ENCODE data around the gene CEND1. TPM values are rescaled to one million over a fixed set of nuclear protein-coding genes. Genes with fewer than 3 reads are reported as not detected.

Gene CEND1
- total RNA-seq, 1 experiment from 2014 or later, result 19.8 TPM

DNA sequence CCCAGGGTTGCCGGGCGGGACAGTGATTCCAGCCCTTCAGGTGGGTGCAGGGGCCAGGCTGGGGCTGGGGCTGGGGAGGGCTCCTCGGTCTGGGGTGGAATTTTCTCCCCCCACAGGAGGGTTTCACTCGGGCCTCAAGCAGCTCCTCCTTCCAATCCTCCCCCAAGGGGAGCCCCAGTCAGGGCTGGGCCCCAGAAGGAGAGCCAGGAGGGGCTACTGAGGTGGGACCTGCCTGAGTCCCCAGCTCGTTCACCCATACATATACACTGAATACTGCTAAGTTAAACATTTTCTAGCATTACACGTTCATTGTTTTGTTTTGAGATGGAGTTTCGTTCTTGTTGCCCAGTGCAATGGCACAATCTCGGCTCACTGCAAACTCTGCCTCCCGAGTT, 36.3 kb upstream of the CEND1 start:
- no peak for DNase-seq
- Histone ChIP-seq H2AFZ (ENCODE audit: low read length) (no peak overlapping the region), H3K9me2 (replicated peaks; ENCODE audit: insufficient read depth, low read length) (no peaks in the 10 kb centered on the region), H4K20me1 (ENCODE audit: insufficient read depth, low read depth, low read length) (peaks cover 32% of the 10 kb centered on the region), H3K79me2 (ENCODE audit: low read length) (peaks cover 3% of the 10 kb centered on the region; the same call in 1 of the 2 replicates), H3K27me3 (ENCODE audit: low read length) (no peaks in the 10 kb centered on the region), H3K4me3 (ENCODE audit: low read length) (no peak overlapping the region; the same call in 1 of the 2 replicates), H3K4me1 (ENCODE audit: low read length) (peaks cover 42% of the 10 kb centered on the region), H3K9ac (ENCODE audit: low read length) (no peak overlapping the region), H3K4me2 (ENCODE audit: low read depth, low read length, poor library complexity, severe bottlenecking) (peak overlapping the region; percentile 78), H3K9me3 (ENCODE audit: low read length) (no peaks in the 10 kb centered on the region), H3K36me3 (ENCODE audit: insufficient read depth, low read length) (no peaks in the 10 kb centered on the region), H3K27ac (ENCODE audit: low read length) (no peak overlapping the region)

DNA sequence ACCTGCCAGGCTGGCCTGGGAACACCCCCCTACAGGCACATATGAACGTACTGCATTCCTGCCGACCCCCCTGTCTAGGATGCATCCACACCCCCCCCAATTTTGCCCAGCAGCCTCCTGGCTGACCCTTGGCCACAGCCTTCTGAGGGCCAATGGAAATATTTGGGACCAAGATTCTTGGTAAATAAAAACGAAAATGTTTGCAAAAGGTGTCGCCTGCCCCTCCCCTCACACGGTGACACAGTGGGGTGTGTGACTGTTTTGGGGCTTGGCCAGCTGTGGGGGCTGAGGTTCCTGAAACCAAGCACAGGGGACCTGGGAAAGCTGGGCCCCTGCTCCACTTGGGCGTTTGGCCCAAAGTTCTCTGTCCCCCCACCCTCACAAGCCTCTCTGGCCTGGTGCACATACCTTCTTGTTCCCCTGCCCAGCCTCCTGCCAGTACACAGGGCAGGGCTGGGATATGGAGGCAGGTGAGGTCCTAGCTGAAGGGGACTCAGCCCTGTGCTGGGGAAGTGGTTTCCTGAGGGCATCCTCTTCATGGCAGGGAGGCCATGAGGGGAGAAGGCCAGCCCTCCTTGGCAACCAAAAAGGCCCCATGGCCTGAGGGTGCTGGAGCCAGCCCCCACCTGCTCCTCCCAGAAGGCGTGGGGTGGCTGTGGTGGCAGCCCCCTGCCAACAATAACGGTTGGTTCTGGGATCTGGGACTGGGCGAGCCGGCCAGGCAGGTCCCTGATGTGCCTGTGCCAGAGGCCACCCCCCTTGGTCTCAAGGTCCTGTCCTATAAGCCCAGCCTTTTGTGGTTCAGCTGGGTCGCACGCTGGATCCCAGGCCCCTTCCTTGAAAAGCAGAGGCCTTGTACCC, 35.7 kb upstream of the CEND1 start:
- Histone ChIP-seq H3K4me1 (ENCODE audit: low read length) (peaks cover 46% of the 10 kb centered on the region), H2AFZ (ENCODE audit: low read length) (no peak overlapping the region), H3K4me2 (ENCODE audit: low read depth, low read length, poor library complexity, severe bottlenecking) (no peak overlapping the region), H3K9me3 (ENCODE audit: low read length) (no peaks in the 10 kb centered on the region), H3K36me3 (ENCODE audit: insufficient read depth, low read length) (no peaks in the 10 kb centered on the region), H3K27me3 (ENCODE audit: low read length) (no peaks in the 10 kb centered on the region), H4K20me1 (ENCODE audit: insufficient read depth, low read depth, low read length) (peaks cover 39% of the 10 kb centered on the region), H3K27ac (ENCODE audit: low read length) (no peak overlapping the region), H3K9ac (ENCODE audit: low read length) (no peak overlapping the region), H3K4me3 (ENCODE audit: low read length) (no peak overlapping the region), H3K9me2 (replicated peaks; ENCODE audit: insufficient read depth, low read length) (no peaks in the 10 kb centered on the region), H3K79me2 (ENCODE audit: low read length) (peaks cover 9% of the 10 kb centered on the region)
- DNase-seq, result no peak

DNA sequence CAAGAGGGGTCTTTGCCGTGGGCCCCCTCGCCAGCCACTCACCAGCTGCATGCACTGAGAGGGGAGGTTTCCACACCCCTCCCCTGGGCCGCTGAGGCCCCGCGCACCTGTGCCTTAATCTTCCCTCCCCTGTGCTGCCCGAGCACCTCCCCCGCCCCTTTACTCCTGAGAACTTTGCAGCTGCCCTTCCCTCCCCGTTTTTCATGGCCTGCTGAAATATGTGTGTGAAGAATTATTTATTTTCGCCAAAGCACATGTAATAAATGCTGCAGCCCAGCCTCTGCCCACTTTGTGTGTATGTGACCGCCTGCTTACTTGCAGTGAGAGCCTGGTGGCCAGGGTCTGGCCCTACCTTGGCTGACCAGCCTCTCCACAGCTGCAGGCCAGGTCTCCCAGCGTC, 35.1 kb upstream of the CEND1 start:
- no peak overlapping the region for H3K27ac ChIP-seq (ENCODE audit: low read length)
- H3K9ac ChIP-seq (ENCODE audit: low read length), result no peak overlapping the region
- H3K9me2 ChIP-seq (replicated peaks; ENCODE audit: insufficient read depth, low read length), result no peaks in the 10 kb centered on the region
- no peaks in the 10 kb centered on the region for H3K9me3 ChIP-seq (ENCODE audit: low read length)
- H3K4me2 ChIP-seq (ENCODE audit: low read depth, low read length, poor library complexity, severe bottlenecking), result no peak overlapping the region
- peaks cover 44% of the 10 kb centered on the region for H4K20me1 ChIP-seq (ENCODE audit: insufficient read depth, low read depth, low read length)
- H2AFZ ChIP-seq (ENCODE audit: low read length), result no peak overlapping the region
- DNase-seq, result no peak
- H3K4me1 ChIP-seq (ENCODE audit: low read length), result peaks cover 46% of the 10 kb centered on the region
- H3K27me3 ChIP-seq (ENCODE audit: low read length), result no peaks in the 10 kb centered on the region
- H3K36me3 ChIP-seq (ENCODE audit: insufficient read depth, low read length), result no peaks in the 10 kb centered on the region
- peaks cover 15% of the 10 kb centered on the region for H3K79me2 ChIP-seq (ENCODE audit: low read length)
- H3K4me3 ChIP-seq (ENCODE audit: low read length), result no peak overlapping the region

DNA sequence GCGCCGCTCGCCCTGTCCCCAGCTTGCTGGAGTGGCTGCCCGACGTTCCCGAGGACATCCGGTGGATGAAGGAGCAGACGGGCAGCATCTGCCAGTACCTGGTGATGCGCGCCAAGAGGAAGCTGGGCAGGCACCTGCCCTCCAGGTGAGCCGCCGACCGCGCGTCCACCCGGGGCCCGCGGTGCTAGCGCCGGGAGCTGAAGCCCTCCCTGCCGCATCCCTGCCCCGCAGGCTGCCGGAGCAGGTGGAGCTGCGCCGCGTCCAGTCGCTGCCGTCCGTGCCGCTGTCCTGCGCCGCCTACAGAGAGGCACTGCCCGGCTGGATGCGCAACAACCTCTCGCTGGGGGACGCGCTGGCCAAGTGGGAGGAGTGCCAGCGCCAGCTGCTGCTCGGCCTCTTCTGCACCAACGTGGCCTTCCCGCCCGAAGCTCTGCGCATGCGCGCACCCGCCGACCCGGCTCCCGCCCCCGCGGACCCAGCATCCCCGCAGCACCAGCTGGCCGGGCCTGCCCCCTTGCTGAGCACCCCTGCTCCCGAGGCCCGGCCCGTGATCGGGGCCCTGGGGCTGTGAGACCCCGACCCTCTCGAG, 34.5 kb upstream of the CEND1 start:
- H3K27me3 ChIP-seq (ENCODE audit: low read length), result no peaks in the 10 kb centered on the region
- no peak overlapping the region for H2AFZ ChIP-seq (ENCODE audit: low read length)
- peaks cover 40% of the 10 kb centered on the region for H3K4me1 ChIP-seq (ENCODE audit: low read length)
- no peak overlapping the region for H3K27ac ChIP-seq (ENCODE audit: low read length)
- H3K9me3 ChIP-seq (ENCODE audit: low read length), result no peaks in the 10 kb centered on the region
- H3K36me3 ChIP-seq (ENCODE audit: insufficient read depth, low read length), result no peaks in the 10 kb centered on the region
- H3K79me2 ChIP-seq (ENCODE audit: low read length), result peaks cover 15% of the 10 kb centered on the region
- H3K4me3 ChIP-seq (ENCODE audit: low read length), result no peak overlapping the region
- no peaks in the 10 kb centered on the region for H3K9me2 ChIP-seq (replicated peaks; ENCODE audit: insufficient read depth, low read length)
- H4K20me1 ChIP-seq (ENCODE audit: insufficient read depth, low read depth, low read length), result peaks cover 42% of the 10 kb centered on the region
- no peak for DNase-seq
- H3K9ac ChIP-seq (ENCODE audit: low read length), result no peak overlapping the region
- H3K4me2 ChIP-seq (ENCODE audit: low read depth, low read length, poor library complexity, severe bottlenecking), result no peak overlapping the region

DNA sequence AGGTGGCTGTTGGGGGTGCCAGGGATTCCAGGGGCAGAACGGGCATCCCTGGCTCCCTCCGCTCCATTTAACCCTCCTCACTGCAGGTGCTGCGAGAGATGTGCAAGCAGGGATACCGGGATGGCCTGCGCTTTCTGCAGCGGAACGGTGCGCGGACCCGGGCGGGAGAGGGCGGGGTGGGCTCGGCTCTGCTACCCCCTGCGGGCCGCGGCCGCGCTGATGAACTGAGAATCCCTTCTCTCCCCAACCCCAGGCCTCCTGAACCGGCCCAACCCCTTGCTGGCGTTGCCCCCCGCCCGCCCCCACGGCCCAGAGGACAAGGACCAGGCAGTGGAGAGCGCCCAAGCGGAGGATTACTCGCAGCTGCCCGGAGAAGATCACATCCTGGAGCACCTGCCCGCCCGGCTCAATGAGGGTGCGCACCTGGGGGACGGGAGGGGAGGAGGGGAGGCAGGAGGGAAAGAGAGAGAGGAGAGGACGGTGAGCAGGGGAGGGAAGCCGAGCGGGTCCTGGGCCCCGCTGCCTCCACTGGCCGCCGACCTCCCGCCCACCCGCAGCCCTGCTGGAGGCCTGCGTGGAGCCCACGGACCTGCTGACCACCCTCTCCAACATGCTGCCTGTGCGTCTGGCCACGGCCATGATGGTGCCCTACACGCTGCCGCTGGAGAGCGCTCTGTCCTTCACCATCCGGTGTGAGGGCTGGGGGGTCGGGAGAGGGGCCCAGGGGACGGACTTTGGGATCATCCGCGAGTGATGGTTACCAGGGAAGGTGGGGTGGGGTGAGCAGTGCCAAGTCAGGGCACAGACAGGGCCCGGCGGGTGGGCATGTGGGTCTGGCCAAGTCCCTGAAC, 33.8 kb upstream of the CEND1 start:
- H3K9ac ChIP-seq (ENCODE audit: low read length), result no peak overlapping the region

DNA sequence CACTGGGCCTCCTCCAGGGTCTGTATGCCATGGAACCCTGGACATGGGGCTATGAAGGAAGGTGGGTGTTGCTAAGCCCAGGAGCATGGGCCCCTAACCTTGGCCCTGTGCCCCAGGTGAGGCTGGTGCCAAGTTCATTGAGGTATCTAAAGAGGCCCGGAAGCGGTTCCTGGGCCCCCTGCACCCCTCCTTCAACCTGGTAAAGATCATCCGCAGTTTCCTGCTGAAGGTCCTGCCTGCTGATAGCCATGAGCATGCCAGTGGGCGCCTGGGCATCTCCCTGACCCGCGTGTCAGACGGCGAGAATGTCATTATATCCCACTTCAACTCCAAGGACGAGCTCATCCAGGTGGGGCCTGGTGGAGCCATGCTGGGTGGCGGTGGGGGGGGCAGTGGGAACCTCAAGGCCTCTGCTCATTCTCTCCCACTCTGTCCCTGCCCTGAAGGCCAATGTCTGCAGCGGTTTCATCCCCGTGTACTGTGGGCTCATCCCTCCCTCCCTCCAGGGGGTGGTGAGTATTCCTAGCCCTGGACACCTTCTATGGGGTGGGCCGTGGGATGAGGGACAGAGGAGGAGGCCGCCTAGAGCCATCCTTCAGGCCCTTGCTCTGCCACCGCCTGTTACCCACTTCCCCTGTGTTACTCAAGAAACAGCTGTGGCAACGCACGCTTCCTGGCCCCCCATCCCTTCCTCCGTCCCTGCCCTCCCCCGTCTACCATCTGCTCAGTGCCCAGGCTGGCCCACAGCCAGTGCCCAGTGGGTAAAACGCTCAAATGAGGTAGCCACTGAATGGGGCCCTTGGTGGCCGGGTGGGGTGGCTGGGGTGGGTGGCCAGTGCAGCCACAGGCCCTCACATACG, 31.9 kb upstream of the CEND1 start:
- 0 out of 2 replicates have a peak overlapping the region, but pooled peaks have one; percentile 93 for H3K9ac ChIP-seq (ENCODE audit: low read length)
- H4K20me1 ChIP-seq (ENCODE audit: insufficient read depth, low read depth, low read length), result peaks cover 32% of the 10 kb centered on the region
- peaks cover 15% of the 10 kb centered on the region for H3K79me2 ChIP-seq (ENCODE audit: low read length)
- no peak overlapping the region for H2AFZ ChIP-seq (ENCODE audit: low read length)
- H3K4me1 ChIP-seq (ENCODE audit: low read length), result peaks cover 19% of the 10 kb centered on the region
- no peak for DNase-seq
- H3K27me3 ChIP-seq (ENCODE audit: low read length), result no peaks in the 10 kb centered on the region
- H3K36me3 ChIP-seq (ENCODE audit: insufficient read depth, low read length), result no peaks in the 10 kb centered on the region
- no peaks in the 10 kb centered on the region for H3K9me2 ChIP-seq (replicated peaks; ENCODE audit: insufficient read depth, low read length)
- no peaks in the 10 kb centered on the region for H3K9me3 ChIP-seq (ENCODE audit: low read length)
- H3K27ac ChIP-seq (ENCODE audit: low read length), result no peak overlapping the region
- H3K4me3 ChIP-seq (ENCODE audit: low read length), result no peak overlapping the region
- H3K4me2 ChIP-seq (ENCODE audit: low read depth, low read length, poor library complexity, severe bottlenecking), result no peak overlapping the region

More for the DNA sequence above, 33.8 kb upstream of the CEND1 start:
- no peaks in the 10 kb centered on the region for H3K9me3 ChIP-seq (ENCODE audit: low read length)
- no peak overlapping the region for H3K4me3 ChIP-seq (ENCODE audit: low read length)
- peaks cover 15% of the 10 kb centered on the region for H3K79me2 ChIP-seq (ENCODE audit: low read length)
- peaks cover 37% of the 10 kb centered on the region for H3K4me1 ChIP-seq (ENCODE audit: low read length)
- H4K20me1 ChIP-seq (ENCODE audit: insufficient read depth, low read depth, low read length), result peaks cover 36% of the 10 kb centered on the region
- H3K27ac ChIP-seq (ENCODE audit: low read length), result no peak overlapping the region
- H3K36me3 ChIP-seq (ENCODE audit: insufficient read depth, low read length), result no peaks in the 10 kb centered on the region
- H3K4me2 ChIP-seq (ENCODE audit: low read depth, low read length, poor library complexity, severe bottlenecking), result no peak overlapping the region
- no peaks in the 10 kb centered on the region for H3K27me3 ChIP-seq (ENCODE audit: low read length)
- no peaks in the 10 kb centered on the region for H3K9me2 ChIP-seq (replicated peaks; ENCODE audit: insufficient read depth, low read length)
- DNase-seq, result no peak
- no peak overlapping the region for H2AFZ ChIP-seq (ENCODE audit: low read length)

DNA sequence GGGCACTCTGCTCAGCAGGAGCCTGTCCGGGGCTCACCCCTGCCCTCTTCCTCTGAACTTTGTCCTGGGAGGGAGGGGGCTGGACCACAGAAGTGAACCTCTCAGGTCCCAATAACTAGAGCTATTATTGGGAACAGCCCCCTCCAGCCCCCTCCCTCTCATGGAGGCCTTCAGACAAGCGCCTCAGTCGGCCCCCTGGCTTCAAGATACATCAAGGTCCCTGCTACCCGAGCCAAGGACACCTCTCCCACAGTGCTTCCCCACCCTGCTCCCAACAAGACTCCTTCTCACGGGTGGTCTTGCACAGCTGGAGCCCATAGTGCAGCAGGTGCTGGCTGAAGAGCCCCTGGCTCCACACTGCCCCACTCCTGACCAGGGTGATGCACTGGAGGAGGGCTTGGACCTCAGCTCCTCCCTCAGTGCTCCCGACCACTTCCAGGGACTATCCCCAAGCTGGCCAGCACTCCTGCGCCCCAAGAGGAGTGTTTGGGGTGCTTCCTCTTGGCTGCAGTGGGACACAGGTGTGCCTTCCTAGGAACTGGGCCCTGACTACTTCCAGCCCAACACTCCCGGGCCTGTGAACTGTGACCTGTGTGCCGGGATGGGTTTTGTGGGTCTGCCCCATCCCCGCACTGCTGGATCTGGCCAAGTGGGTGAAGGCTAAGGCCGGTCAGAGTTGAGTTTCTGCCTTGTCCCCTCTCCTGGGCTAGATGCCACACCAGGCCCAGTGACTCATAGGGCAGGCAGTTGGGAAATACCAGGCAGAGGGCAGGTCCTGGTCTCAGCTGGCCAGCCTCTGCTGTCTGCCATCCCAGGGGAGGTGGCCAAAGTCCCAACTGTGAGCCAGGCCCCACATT, 31.0 kb upstream of the CEND1 start:
- Histone ChIP-seq H3K36me3 (ENCODE audit: insufficient read depth, low read length) (no peaks in the 10 kb centered on the region), H3K27ac (ENCODE audit: low read length) (no peak overlapping the region), H3K9me2 (replicated peaks; ENCODE audit: insufficient read depth, low read length) (no peaks in the 10 kb centered on the region), H2AFZ (ENCODE audit: low read length) (no peak overlapping the region), H4K20me1 (ENCODE audit: insufficient read depth, low read depth, low read length) (peaks cover 29% of the 10 kb centered on the region), H3K4me3 (ENCODE audit: low read length) (peak overlapping the region; percentile 88), H3K79me2 (ENCODE audit: low read length) (peaks cover 15% of the 10 kb centered on the region), H3K4me1 (ENCODE audit: low read length) (peaks cover 15% of the 10 kb centered on the region), H3K4me2 (ENCODE audit: low read depth, low read length, poor library complexity, severe bottlenecking) (peak overlapping the region; percentile 96), H3K27me3 (ENCODE audit: low read length) (no peaks in the 10 kb centered on the region), H3K9me3 (ENCODE audit: low read length) (no peaks in the 10 kb centered on the region), H3K9ac (ENCODE audit: low read length) (peak overlapping the region; percentile 93)
- DNase-seq, result no peak
